ENCODE results near the gene RAB44.
A peak's percentile ranks its signal among the peaks of the same experiment; 100 is the strongest.

Gene RAB44

GRCh38 chr6:36668591-36668990 is 29.0 kb upstream of the RAB44 start:
- no peak for DNase-seq

- no peak for DNase-seq
These were observed 28.6 kb upstream of the RAB44 start for GRCh38 chr6:36669002-36669401.

GRCh38 chr6:36670271-36670670 is 27.4 kb upstream of the RAB44 start:
- DNase-seq, result no peak

DNA sequence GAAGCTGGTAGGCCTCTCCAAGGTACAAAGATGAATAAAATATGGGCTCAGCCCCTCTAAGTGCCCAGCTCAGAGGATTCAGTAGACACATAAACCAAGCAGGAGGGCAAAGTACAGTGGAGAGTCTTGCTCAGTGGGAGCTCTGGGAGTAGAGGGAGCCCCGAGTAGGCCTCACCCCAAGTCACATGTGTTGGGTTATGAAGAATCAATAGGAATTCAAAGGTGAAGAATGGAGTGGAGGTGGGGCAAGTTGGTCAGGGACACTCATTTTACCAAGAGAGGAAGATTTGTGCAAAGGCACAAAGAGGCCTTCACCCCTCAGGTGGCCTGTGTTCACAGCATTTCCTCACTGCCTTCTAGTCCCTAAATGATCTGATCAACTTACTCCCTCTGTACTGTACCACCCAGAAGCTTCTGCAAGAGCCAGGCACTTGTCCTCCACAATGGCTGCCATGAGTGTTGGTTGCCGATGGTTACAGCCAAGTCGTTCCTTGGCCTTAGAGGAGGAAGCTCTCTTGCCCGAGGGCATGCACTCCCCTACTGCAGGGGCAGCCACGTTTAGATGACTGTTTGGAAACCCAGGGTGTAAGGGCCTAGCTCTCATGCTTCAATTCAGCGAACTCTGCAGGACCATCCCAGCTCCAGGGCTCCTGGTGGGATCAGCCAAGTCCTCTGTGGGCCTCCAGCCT is 25.8 kb upstream of the RAB44 start:
- DNase-seq, result no peak

- DNase-seq, result no peak
These were observed 23.7 kb upstream of the RAB44 start for GRCh38 chr6:36673882-36674281.

DNA sequence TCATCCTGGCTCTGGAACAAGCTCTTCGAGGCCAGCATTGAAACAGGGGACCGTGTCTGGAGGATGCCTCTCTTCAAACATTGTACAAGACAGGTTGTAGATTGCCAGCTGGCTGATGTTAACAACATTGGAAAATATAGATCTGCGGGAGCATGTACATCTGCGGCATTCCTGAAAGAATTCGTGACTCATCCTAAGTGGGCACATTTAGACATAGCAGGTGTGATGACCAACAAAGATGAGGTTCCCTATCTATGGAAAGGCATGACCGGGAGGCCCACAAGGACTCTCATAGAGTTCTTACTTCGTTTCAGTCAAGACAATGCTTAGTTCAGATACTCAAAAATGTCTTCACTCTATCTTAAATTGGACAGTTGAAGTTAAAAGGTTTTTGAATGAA is 22.7 kb upstream of the RAB44 start:
- DNase-seq, result no peak

- DNase-seq, result no peak
These were observed 21.2 kb upstream of the RAB44 start for GRCh38 chr6:36676141-36677058.

DNA sequence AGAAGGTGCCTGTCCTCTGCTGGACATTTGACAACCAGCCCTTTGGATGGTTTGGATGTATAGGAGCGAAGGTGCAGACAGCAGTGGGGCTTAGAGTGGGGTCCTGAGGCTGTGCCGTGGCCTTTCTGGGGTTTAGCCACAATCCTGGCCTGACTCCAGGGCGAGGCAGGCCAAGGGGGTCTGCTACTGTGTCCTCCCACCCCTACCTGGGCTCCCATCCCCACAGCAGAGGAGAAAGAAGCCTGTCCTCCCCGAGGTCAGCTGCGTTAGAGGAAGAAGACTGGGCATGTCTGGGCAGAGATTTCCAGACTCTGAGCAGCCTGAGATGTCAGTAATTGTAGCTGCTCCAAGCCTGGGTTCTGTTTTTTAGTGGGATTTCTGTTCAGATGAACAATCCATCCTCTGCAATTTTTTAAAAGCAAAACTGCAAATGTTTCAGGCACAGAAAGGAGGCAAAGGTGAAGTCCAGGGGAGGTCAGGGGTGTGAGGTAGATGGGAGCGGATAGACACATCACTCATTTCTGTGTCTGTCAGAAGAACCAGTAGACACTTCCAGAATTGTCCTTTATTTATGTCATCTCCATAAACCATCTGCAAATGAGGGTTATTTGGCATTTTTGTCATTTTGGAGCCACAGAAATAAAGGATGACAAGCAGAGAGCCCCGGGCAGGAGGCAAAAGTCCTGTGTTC is 20.4 kb upstream of the RAB44 start:
- DNase-seq, result no peak

DNA sequence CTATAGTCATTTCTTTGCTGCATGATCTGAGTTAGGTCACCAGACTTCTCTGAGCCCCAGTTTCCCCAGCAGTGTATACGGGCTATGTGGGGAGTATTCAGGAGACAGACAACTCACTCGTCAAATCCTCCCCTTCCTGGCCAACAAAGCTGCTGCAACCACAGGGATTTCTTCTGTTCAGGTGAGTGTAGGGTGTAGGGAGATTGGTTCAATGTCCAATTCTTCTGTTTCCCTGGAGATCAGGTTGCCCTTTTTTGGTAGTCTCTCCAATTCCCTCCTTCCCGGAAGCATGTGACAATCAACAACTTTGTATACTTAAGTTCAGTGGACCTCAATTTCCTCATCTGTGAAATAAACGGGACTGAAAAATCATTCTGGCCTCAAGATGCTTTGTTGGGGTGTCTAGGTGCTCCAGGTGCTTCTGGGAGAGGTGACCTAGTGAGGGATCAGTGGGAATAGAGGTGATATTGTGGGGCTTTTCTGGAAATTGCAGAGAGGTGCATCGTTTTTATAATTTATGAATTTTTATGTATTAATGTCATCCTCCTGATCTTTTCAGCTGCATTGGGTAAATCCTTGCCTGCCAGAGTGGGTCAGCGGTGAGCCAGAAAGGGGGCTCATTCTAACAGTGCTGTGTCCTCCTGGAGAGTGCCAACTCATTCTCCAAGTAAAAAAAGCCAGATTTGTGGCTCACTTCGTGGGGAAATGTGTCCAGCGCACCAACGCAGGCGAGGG is 19.7 kb upstream of the RAB44 start:
- DNase-seq, result no peak

DNA sequence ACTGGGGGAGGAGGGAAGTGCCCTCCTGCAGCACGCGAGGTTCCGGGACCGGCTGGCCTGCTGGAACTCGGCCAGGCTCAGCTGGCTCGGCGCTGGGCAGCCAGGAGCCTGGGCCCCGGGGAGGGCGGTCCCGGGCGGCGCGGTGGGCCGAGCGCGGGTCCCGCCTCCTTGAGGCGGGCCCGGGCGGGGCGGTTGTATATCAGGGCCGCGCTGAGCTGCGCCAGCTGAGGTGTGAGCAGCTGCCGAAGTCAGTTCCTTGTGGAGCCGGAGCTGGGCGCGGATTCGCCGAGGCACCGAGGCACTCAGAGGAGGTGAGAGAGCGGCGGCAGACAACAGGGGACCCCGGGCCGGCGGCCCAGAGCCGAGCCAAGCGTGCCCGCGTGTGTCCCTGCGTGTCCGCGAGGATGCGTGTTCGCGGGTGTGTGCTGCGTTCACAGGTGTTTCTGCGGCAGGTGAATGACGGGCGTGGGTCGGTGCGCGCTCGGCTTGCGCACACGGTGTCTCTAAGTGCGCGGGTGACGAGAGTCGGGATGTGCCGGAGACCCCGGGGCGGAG is 19.1 kb upstream of the RAB44 start, which contains the start of gene CDKN1A:
Gene CDKN1A, plus strand, starts transcription at position 227 of the 555 bp plus-strand sequence. CDS start 5,388 bp downstream, outside the sequence.
- DNase-seq, result peak; percentile 92

DNA sequence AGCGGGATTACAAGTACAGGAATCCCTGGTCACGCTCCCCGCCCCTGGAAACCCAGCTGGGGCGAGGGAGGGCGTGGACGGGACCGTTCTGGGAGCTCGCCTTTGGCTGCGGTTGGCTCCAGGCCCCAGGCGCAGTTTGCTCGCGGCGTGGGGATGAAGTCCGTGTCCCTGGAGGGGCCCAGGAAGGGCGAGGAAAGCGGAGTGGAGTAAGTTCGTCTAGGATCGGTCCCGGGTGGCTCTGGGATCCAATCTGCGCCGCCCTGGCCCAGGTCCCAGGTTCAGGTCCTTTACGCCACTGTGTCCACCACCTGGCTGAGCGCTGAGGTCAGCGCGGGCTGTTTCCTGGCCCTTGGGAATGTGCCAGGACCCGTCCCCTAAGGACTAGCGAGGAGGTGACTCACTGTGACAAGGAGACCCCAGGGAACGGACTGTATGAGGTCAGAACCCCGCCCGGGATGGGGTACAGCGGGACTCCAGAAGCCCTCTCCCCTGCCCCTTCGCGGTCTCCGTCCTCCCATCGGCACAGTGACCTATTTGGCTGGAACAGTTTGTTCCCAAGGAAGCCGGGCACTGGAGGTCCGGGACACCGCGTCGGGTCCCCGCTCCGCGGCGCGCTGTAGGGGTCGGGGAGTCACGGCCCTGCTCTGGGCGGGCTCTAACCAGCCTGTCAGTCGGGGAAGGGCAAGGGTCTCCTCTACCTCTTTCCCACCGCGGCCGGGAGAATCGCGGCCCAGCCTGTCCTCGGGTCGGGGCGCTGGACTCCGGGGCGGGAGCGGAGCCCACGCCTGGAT is 18.4 kb upstream of the RAB44 start:
- peak; percentile 37 for DNase-seq

GRCh38 chr6:36682328-36683144 is 15.1 kb upstream of the RAB44 start:
- DNase-seq, result no peak

GRCh38 chr6:36683145-36683655 is 14.4 kb upstream of the RAB44 start:
- no peak for DNase-seq

- no peak for DNase-seq
These were observed 13.8 kb upstream of the RAB44 start for GRCh38 chr6:36683656-36684446.

DNA sequence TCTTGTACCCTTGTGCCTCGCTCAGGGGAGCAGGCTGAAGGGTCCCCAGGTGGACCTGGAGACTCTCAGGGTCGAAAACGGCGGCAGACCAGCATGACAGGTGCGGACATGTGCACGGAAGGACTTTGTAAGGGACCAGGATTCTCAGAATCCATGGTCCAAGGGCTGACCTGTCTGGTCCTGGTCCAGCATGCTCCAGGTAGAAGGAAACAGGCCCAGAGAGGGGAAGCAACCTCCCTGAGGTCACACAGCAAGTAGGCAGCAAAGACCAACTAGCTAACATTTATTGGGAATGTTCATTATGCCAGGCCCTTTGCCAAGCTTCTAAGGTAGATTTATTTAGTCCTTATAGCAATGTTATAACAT is 13.2 kb upstream of the RAB44 start:
- DNase-seq, result no peak

- no peak for DNase-seq
These were observed 12.3 kb upstream of the RAB44 start for GRCh38 chr6:36685166-36685924.

- no peak for DNase-seq
These were observed 11.5 kb upstream of the RAB44 start for GRCh38 chr6:36685926-36686667.
